Stimulated activated memory B cell treated with anti-CD40 and anti-IgM and Interleukin-4, amounts not matched to agents 10 μg/mL and 1 μg/mL and 100 μg/mL, for 72 hours (primary cell): ENCODE measurements around the gene FBN1.

Experiments
- ATAC-seq: fragments of 150-1000 bp; cut with Tn5 transposase; 2 replicates; pipeline ENCODE4 v1.10.0; 2021
- H3K27ac Mint-ChIP-seq: one replicate; pipeline ENCODE4 v1.8.0; 2022; ENCODE audit warnings: mild to moderate bottlenecking, mixed read lengths
- H3K27me3 Mint-ChIP-seq: one replicate; pipeline ENCODE4 v1.8.0; 2022; ENCODE audit warnings: mixed read lengths
- H3K36me3 Mint-ChIP-seq: one replicate; pipeline ENCODE4 v1.8.0; 2022; ENCODE audit warnings: mixed read lengths
- H3K4me1 Mint-ChIP-seq: one replicate; pipeline ENCODE4 v1.8.0; 2022; ENCODE audit warnings: mixed read lengths
- H3K4me3 Mint-ChIP-seq: one replicate; pipeline ENCODE4 v1.8.0; 2022; ENCODE audit warnings: mild to moderate bottlenecking, moderate library complexity, mixed read lengths
- H3K9me3 Mint-ChIP-seq: one replicate; pipeline ENCODE4 v1.8.0; 2022; ENCODE audit warnings: mixed read lengths

The FBN1 gene

GRCh38 chr15:48516121-48516520 lies 129.4 kb downstream of the FBN1 start:
- no peaks in the 10 kb centered on the region for H3K27me3 Mint-ChIP-seq
- no peaks in the 10 kb centered on the region for H3K4me1 Mint-ChIP-seq
- no peaks in the 10 kb centered on the region for H3K9me3 Mint-ChIP-seq
- no peaks in the 10 kb centered on the region for H3K36me3 Mint-ChIP-seq
- no peak overlapping the region for H3K27ac Mint-ChIP-seq
- H3K4me3 Mint-ChIP-seq = no peak overlapping the region
- no peak for ATAC-seq

DNA sequence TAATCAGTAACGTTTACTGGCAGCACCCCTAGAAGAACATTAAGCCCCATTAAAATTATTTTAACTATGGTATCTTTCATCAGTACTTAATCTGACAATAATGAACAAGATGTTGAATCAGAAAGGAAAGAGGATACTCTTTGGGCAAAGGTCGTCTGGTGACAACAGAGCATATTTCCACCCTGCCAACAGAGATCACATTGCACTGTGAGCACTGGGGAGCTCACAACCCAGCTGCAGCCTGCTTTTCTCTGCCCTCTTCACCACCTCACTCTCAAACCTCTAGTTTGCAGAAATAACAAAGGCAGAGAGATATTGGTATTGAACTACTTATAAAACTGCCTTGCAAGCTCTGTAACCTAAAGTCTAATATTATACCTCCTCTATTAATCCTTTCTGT lies 130.0 kb downstream of the FBN1 start:
- no peaks in the 10 kb centered on the region for H3K27me3 Mint-ChIP-seq
- no peak overlapping the region for H3K27ac Mint-ChIP-seq
- no peaks in the 10 kb centered on the region for H3K36me3 Mint-ChIP-seq
- no peak overlapping the region for H3K4me3 Mint-ChIP-seq
- H3K9me3 Mint-ChIP-seq = no peaks in the 10 kb centered on the region
- no peak for ATAC-seq
- H3K4me1 Mint-ChIP-seq = no peaks in the 10 kb centered on the region

DNA sequence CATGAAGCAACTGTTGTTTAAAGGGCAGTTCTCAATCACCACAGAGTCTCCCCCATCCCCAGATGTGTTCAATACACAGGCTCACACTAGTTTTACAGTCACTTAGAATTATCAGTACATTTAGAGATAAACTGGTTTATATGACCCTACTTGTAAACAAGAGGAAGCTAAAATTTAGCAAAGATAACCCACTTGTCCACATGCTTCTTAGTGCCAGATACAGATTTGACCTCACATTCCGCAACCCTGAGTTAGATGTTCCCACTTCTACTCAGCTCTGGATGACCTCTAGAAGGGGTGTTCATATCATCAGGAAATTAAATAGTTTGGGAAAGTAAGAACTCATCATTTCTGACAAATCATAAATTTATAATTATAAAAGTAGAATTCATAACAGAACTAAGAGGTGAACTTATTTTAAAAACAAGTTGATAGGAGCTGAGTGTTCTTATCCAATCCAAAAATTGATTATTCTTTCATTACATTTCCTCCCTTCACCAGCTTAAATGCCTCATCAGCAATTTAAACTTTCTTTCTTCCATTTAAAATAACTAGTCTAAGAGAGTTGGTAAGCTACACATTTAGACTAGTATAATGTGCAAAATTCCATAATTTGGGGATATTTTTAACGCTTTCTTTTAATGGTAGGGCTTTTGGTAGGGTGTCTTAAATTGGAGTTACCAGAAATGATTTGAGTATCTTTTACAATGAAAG lies 131.2 kb downstream of the FBN1 start:
- Mint-ChIP-seq H3K4me1 (no peaks in the 10 kb centered on the region), H3K9me3 (no peaks in the 10 kb centered on the region), H3K27ac (no peak overlapping the region), H3K27me3 (no peaks in the 10 kb centered on the region), H3K4me3 (no peak overlapping the region), H3K36me3 (no peaks in the 10 kb centered on the region)
- no peak for ATAC-seq

GRCh38 chr15:48510976-48511375 lies 134.5 kb downstream of the FBN1 start:
- ATAC-seq = peak; percentile 49
- H3K36me3 Mint-ChIP-seq = no peaks in the 10 kb centered on the region

GRCh38 chr15:48507416-48508065 lies 138.0 kb downstream of the FBN1 start:
- H3K27me3 Mint-ChIP-seq = no peaks in the 10 kb centered on the region
- peak; percentile 59 for ATAC-seq
- H3K9me3 Mint-ChIP-seq = no peaks in the 10 kb centered on the region
- no peaks in the 10 kb centered on the region for H3K4me1 Mint-ChIP-seq
- no peaks in the 10 kb centered on the region for H3K36me3 Mint-ChIP-seq
- no peak overlapping the region for H3K4me3 Mint-ChIP-seq
- no peak overlapping the region for H3K27ac Mint-ChIP-seq

More at GRCh38 chr15:48510976-48511375, 134.5 kb downstream of the FBN1 start:
- H3K4me3 Mint-ChIP-seq = no peak overlapping the region
- no peak overlapping the region for H3K27ac Mint-ChIP-seq
- H3K9me3 Mint-ChIP-seq = no peaks in the 10 kb centered on the region
- no peaks in the 10 kb centered on the region for H3K27me3 Mint-ChIP-seq
- no peaks in the 10 kb centered on the region for H3K4me1 Mint-ChIP-seq

DNA sequence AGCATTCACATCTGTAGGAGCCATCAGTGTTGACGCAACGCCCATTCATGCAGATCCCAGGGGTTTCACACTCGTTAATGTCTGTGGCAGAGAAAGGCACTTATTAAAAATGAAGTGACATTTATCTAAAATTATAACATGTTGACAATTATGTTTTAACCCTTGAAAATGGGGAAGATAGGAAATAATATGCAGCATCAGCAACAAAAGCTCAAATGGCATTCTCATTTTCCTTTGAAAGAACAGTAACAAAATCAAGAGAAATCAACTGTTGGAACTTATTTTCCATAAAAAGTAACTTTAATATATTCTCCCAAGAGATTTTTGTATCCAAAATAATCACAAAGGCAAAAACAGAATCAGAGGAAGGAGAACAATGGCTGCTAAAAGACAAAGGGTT lies 140.4 kb downstream of the FBN1 start:
- no peak overlapping the region for H3K4me3 Mint-ChIP-seq
- H3K27me3 Mint-ChIP-seq = no peaks in the 10 kb centered on the region
- H3K4me1 Mint-ChIP-seq = no peaks in the 10 kb centered on the region
- ATAC-seq = no peak
- no peaks in the 10 kb centered on the region for H3K36me3 Mint-ChIP-seq
- no peaks in the 10 kb centered on the region for H3K9me3 Mint-ChIP-seq
- no peak overlapping the region for H3K27ac Mint-ChIP-seq

DNA sequence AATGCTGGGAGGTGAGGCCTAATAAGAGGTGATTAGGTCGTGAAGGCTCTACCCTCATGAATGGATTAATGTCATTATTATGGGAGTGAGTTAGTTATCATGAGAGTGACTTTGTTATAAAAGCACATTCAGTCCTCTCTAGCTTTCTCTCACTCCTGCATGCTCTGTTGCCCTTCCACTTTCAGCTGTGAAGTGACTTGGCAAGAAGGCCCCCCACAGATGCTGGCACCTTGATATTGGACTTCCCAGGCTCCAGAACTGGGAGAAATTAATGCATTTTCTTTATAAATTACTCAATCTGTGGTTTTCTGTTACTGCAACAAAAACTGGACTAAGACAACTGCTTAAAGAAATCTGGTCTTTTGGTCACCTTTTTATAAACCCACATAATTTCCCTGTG lies 144.3 kb downstream of the FBN1 start:
- no peaks in the 10 kb centered on the region for H3K27me3 Mint-ChIP-seq
- ATAC-seq = no peak
- H3K4me3 Mint-ChIP-seq = no peak overlapping the region
- H3K27ac Mint-ChIP-seq = no peak overlapping the region
- no peaks in the 10 kb centered on the region for H3K9me3 Mint-ChIP-seq
- H3K36me3 Mint-ChIP-seq = no peaks in the 10 kb centered on the region
- no peaks in the 10 kb centered on the region for H3K4me1 Mint-ChIP-seq

- no peaks in the 10 kb centered on the region for H3K27me3 Mint-ChIP-seq
- no peaks in the 10 kb centered on the region for H3K4me1 Mint-ChIP-seq
- no peaks in the 10 kb centered on the region for H3K36me3 Mint-ChIP-seq
- no peak overlapping the region for H3K4me3 Mint-ChIP-seq
- ATAC-seq = peak; percentile 56
- H3K9me3 Mint-ChIP-seq = no peaks in the 10 kb centered on the region
- no peak overlapping the region for H3K27ac Mint-ChIP-seq
Observed at GRCh38 chr15:48500595-48500994, 144.9 kb downstream of the FBN1 start.

DNA sequence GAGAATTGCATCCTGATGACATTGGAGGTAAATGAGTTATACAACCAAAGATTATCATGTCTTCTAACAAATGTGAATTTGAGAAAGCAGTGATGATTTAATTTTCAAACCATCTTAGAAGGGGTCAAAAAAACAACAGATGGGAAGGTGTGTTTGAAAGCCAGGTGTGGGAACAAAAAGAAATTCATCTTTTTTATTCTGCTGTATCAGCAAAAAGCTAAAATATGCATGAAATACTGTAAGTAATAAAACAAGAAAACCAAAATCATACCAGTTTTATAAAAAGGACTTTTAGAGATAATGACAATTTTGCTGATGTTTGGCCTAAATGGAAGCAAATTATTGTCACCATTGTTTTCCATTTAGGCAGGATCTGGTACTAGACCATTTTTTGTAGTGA lies 145.5 kb downstream of the FBN1 start:
- no peaks in the 10 kb centered on the region for H3K36me3 Mint-ChIP-seq
- no peaks in the 10 kb centered on the region for H3K9me3 Mint-ChIP-seq
- no peaks in the 10 kb centered on the region for H3K4me1 Mint-ChIP-seq
- no peak for ATAC-seq
- H3K4me3 Mint-ChIP-seq = no peak overlapping the region
- no peak overlapping the region for H3K27ac Mint-ChIP-seq
- H3K27me3 Mint-ChIP-seq = no peaks in the 10 kb centered on the region

GRCh38 chr15:48498828-48499227 lies 146.7 kb downstream of the FBN1 start:
- Mint-ChIP-seq H3K36me3 (no peaks in the 10 kb centered on the region), H3K27me3 (no peaks in the 10 kb centered on the region)

DNA sequence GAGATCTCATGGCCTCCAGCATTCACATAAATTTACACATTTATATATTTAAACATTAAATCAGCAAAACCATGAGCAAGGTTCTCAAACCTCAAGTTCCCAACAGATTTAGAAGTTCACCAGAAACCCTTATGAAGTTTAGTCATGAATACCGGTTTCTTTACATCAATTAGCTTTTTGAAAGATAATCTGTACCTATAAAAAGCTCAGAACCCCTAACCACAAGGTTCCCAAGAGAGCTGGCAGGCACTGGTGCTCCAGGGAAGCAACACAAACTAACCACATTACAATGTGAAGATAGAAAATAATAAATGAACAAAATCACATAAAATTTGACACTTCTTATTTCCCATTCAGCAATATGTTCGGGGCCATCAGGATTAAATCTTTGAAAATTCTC lies 150.9 kb downstream of the FBN1 start:
- ATAC-seq = no peak
- Mint-ChIP-seq H3K27ac (no peak overlapping the region), H3K4me1 (no peaks in the 10 kb centered on the region), H3K9me3 (no peaks in the 10 kb centered on the region), H3K27me3 (no peaks in the 10 kb centered on the region), H3K36me3 (no peaks in the 10 kb centered on the region), H3K4me3 (no peak overlapping the region)

More at GRCh38 chr15:48498828-48499227, 146.7 kb downstream of the FBN1 start:
- no peak overlapping the region for H3K4me3 Mint-ChIP-seq
- no peaks in the 10 kb centered on the region for H3K4me1 Mint-ChIP-seq
- no peak overlapping the region for H3K27ac Mint-ChIP-seq
- ATAC-seq = peak; percentile 44
- H3K9me3 Mint-ChIP-seq = no peaks in the 10 kb centered on the region

GRCh38 chr15:48493763-48494225 lies 151.7 kb downstream of the FBN1 start:
- Mint-ChIP-seq H3K4me1 (no peaks in the 10 kb centered on the region), H3K9me3 (no peaks in the 10 kb centered on the region), H3K4me3 (no peak overlapping the region), H3K36me3 (no peaks in the 10 kb centered on the region), H3K27me3 (no peaks in the 10 kb centered on the region), H3K27ac (no peak overlapping the region)
- ATAC-seq = no peak

GRCh38 chr15:48493084-48493762 lies 152.3 kb downstream of the FBN1 start:
- ATAC-seq = no peak
- Mint-ChIP-seq H3K9me3 (no peaks in the 10 kb centered on the region), H3K4me3 (no peak overlapping the region), H3K36me3 (no peaks in the 10 kb centered on the region), H3K4me1 (no peaks in the 10 kb centered on the region), H3K27me3 (no peaks in the 10 kb centered on the region), H3K27ac (no peak overlapping the region)

DNA sequence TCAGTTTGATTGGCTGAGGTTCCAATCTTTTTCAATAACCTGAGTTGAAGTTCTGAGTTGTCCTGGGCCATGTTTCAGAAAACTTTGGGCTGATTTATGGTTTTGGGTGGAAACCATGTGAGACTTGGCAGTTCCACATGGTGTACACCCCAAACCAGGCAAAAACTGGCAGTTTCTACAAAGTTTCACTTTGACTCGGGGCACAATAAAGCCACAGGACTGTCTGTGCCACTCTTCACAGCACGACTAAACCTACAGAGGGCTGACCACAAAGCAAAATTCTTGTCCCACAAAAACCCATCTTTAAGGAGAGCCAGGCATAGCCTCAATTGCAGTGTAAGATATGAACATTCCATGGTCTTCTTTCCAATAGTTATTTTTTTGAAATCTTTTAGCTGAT lies 159.3 kb downstream of the FBN1 start:
- H3K36me3 Mint-ChIP-seq = no peaks in the 10 kb centered on the region
- H3K9me3 Mint-ChIP-seq = no peaks in the 10 kb centered on the region
- H3K27ac Mint-ChIP-seq = no peak overlapping the region
- no peaks in the 10 kb centered on the region for H3K27me3 Mint-ChIP-seq
- no peak for ATAC-seq
- no peak overlapping the region for H3K4me3 Mint-ChIP-seq
- H3K4me1 Mint-ChIP-seq = no peaks in the 10 kb centered on the region

DNA sequence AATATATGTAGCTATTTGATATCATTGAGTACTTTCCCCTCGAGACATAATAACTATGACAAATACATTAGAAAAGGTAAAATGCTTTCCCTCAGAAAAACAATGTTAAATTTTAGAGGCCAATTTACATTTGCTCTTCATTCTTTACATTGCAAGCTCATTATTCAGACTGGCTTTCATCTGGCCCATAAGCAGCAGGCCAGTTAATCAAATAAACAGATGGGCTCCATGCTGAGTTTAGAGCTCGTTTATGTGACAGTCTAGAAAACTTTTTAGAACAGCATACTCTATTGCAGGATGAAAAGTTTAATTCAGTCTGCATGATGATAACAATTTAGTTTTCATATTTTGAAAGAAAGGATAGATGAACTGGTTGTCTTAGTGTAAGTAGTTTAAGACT lies 163.7 kb downstream of the FBN1 start:
- Mint-ChIP-seq H3K9me3 (no peaks in the 10 kb centered on the region), H3K27ac (no peak overlapping the region), H3K36me3 (no peaks in the 10 kb centered on the region), H3K4me1 (no peaks in the 10 kb centered on the region), H3K4me3 (no peak overlapping the region), H3K27me3 (no peaks in the 10 kb centered on the region)
- no peak for ATAC-seq

DNA sequence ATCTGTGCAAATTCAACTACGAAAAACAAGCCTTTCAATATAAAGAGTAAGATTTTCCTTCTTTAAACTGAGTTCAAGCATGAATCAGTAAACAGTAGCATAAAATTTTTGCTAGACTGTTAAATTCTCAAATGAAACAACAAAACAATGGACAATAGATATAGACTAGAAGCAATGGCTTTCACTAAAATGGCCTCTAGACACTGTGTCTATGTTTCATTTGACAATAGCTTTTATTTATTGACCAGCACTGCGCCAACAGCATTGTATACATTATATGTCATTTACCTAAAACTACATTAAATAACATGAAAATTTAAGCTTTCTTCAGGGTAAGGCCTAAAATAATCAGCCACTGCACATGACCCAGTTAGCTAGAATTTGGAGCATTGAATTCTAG lies 165.8 kb downstream of the FBN1 start:
- ATAC-seq = no peak
- Mint-ChIP-seq H3K27ac (no peak overlapping the region), H3K27me3 (no peaks in the 10 kb centered on the region), H3K4me1 (no peaks in the 10 kb centered on the region), H3K4me3 (no peak overlapping the region), H3K9me3 (no peaks in the 10 kb centered on the region), H3K36me3 (no peaks in the 10 kb centered on the region)
